MCF 10A (cell line): Measurements from ENCODE around the gene FAM162A. TPM values are rescaled to one million over a fixed set of nuclear protein-coding genes. Genes with fewer than 3 reads are reported as not detected.

ENCODE experiments used
- BruUV-seq: library from RNA; stranded (reverse); fragments of 400-500 nt; replicated peaks from 2 replicates; lab custom pipeline; 2021; lab: Mats Ljungman, UMichigan
- CTCF ChIA-PET: fragments of 300-600 bp; sonication (Branson Sonifier 250); formaldehyde crosslinking; extraction: SDS; loops from one replicate; lab custom pipeline; 2021; ENCODE audit warnings: antibody characterized with exemption, inconsistent platforms; lab: Yijun Ruan, JAX
- POLR2A ChIA-PET: fragments of 300-600, 350-650 bp; sonication (Branson Sonifier 250); formaldehyde crosslinking; extraction: SDS; loops from one replicate; lab custom pipeline; 2020; ENCODE audit warnings: antibody characterized with exemption, inconsistent platforms; lab: Yijun Ruan, JAX
- DNase-seq: peaks from one replicate; pipeline ENCODE4 v3.0.0-alpha.2; 2018; ENCODE audit not compliant: unreplicated experiment
- H3K27ac Mint-ChIP-seq: one replicate; pipeline ENCODE4 v1.8.0; 2022; ENCODE audit warnings: mild to moderate bottlenecking, low read depth, mixed read lengths; ENCODE audit not compliant: unreplicated experiment
- H3K27me3 Mint-ChIP-seq: one replicate; pipeline ENCODE4 v1.8.0; 2022; ENCODE audit warnings: mixed read lengths; ENCODE audit not compliant: insufficient read depth, unreplicated experiment
- H3K36me3 Mint-ChIP-seq: one replicate; pipeline ENCODE4 v1.8.0; 2022; ENCODE audit warnings: mild to moderate bottlenecking, moderate library complexity, mixed read lengths; ENCODE audit not compliant: insufficient read depth, unreplicated experiment
- H3K4me1 Mint-ChIP-seq: one replicate; pipeline ENCODE4 v1.8.0; 2022; ENCODE audit warnings: mixed read lengths; ENCODE audit not compliant: insufficient read depth, unreplicated experiment
- H3K4me3 Mint-ChIP-seq: one replicate; pipeline ENCODE4 v1.8.0; 2022; ENCODE audit warnings: mild to moderate bottlenecking, moderate library complexity, mixed read lengths; ENCODE audit not compliant: unreplicated experiment
- H3K9me3 Mint-ChIP-seq: one replicate; pipeline ENCODE4 v1.8.0; 2022; ENCODE audit warnings: mixed read lengths; ENCODE audit not compliant: unreplicated experiment
- intact Hi-C: fragments of 100-400 bp; cut with micrococcal nuclease; formaldehyde crosslinking; loops from 2 replicates; pipeline ENCODE4 v1.14.1; 2022
- total RNA-seq: library from RNA; stranded (reverse); gene quantifications from 2 replicates; pipeline ENCODE4 v1.2.3, GENCODE V29; 2022
- TF ChIP-seq, protein P1 (sequence below): fragments of 200-600 bp; IDR thresholded peaks from one replicate; pipeline ENCODE4 v1.8.0; 2022; ENCODE audit warnings: antibody characterized with exemption, mild to moderate bottlenecking; ENCODE audit not compliant: unreplicated experiment

The FAM162A gene
- total RNA-seq, 1 experiment from 2014 or later, result 59.1 TPM

DNA sequence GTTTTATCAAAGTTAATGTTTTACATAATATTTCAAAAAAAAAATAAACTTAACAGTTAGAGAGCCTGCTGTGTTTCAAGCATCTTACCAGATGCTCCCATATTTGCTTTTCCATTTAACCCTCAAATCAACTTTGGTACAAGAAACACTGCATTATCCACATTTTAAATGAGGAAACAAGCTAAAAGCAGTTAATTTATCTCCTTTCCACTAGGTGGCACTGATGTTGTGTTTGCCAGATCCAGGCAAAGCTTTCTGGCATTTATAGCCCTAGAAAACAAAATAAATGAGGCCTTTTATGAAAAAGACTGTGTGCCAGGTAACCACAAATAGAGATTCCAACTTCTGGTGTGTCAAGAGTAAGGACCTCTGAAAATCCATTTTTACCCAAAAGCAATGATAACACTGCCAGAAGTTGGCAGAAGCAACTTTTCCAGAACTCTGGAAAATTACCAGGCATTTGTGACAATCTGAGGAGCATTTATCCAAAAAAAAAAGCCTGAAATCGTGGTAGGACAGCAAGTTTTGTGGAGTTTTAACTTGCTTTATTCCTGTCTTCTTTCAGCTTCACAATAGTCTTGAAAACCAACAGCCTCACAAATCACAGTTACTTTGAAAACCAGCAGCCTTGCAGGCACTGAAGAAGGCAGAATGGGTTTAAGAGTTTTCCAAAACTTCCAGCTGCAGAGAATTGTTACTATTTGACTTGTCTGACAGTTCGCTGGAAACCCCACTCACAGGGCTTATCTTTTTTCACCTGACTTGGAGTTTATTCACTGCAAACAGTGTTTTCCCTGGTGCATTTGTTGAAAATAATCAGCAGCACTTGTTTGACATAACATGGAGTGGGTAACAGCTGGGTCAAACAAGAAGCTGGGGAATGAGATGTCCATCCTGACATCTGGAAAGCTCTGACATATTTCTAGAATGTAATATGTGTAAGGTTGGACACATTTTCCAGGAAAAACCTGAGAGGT lies 9.2 kb downstream of the FAM162A start:
- TF ChIP-seq, protein P1, sequence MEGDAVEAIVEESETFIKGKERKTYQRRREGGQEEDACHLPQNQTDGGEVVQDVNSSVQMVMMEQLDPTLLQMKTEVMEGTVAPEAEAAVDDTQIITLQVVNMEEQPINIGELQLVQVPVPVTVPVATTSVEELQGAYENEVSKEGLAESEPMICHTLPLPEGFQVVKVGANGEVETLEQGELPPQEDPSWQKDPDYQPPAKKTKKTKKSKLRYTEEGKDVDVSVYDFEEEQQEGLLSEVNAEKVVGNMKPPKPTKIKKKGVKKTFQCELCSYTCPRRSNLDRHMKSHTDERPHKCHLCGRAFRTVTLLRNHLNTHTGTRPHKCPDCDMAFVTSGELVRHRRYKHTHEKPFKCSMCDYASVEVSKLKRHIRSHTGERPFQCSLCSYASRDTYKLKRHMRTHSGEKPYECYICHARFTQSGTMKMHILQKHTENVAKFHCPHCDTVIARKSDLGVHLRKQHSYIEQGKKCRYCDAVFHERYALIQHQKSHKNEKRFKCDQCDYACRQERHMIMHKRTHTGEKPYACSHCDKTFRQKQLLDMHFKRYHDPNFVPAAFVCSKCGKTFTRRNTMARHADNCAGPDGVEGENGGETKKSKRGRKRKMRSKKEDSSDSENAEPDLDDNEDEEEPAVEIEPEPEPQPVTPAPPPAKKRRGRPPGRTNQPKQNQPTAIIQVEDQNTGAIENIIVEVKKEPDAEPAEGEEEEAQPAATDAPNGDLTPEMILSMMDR, result peak; percentile 67
- POLR2A ChIA-PET, result interaction anchor here (0.6 to 6.4 kb wide), 11 partner anchors 9 to 287 kb away, joined by 3 to 68 read pairs (median 4); partner anchors contain the start of genes CSTA, FAM162A, MIX23 and PARP14
- Mint-ChIP-seq H3K36me3 (no peaks in the 10 kb centered on the region), H3K27ac (peak overlapping the region; percentile 89), H3K4me3 (no peak overlapping the region), H3K4me1 (peaks cover 25% of the 10 kb centered on the region), H3K9me3 (no peaks in the 10 kb centered on the region), H3K27me3 (no peaks in the 10 kb centered on the region)
- peak; percentile 56 for DNase-seq
- BruUV-seq, result no TSS peak
- intact Hi-C loops, result loop anchor here (1.0 to 5.0 kb wide), 2 partner anchors 169 to 286 kb away; partner anchors contain the start of genes DTX3L and PARP9
- CTCF ChIA-PET, result interaction anchor here (0.6 to 2.4 kb wide), 26 partner anchors 9 to 909 kb away, joined by 3 to 23 read pairs (median 4); partner anchors contain the start of genes FAM162A, MIX23 and WDR5B

DNA sequence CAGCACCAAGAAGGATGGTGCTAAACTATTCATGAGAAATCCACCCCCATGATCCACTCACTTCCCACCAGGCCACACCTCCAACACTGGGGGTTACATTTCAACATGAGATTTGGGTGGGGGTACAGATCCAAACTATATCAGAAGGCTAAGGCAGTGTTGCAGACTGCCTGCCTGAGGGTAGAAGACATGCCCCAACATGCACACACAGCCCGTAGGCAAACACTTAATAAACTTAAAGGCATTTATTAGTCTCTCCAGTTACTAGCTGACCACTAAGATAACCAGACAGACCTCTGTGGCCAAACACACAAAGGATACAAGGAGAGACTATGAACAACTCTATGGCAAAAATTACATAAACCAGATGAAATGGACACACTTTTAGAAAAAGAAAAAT lies 10.2 kb downstream of the FAM162A start:
- POLR2A ChIA-PET, result interaction anchor here (1.4 to 6.4 kb wide), 5 partner anchors 11 to 286 kb away, joined by 4 to 68 read pairs (median 9); partner anchors contain the start of genes FAM162A, MIX23, PARP14 and WDR5B
- Mint-ChIP-seq H3K27ac (peak overlapping the region; percentile 89), H3K4me1 (peaks cover 21% of the 10 kb centered on the region), H3K9me3 (no peaks in the 10 kb centered on the region), H3K27me3 (no peaks in the 10 kb centered on the region), H3K36me3 (no peaks in the 10 kb centered on the region), H3K4me3 (no peak overlapping the region)
- intact Hi-C loops, result loop anchor here (1.0 to 5.0 kb wide), 2 partner anchors 168 to 634 kb away; partner anchors contain the start of genes DTX3L and PARP9
- TF ChIP-seq, protein P1, result no peak
- DNase-seq, result no peak
- no TSS peak for BruUV-seq
- CTCF ChIA-PET, result interaction anchor here (0.6 to 2.4 kb wide), 14 partner anchors 8 to 330 kb away, joined by 3 to 23 read pairs (median 6); partner anchors contain the start of genes FAM162A, MIX23 and WDR5B

DNA sequence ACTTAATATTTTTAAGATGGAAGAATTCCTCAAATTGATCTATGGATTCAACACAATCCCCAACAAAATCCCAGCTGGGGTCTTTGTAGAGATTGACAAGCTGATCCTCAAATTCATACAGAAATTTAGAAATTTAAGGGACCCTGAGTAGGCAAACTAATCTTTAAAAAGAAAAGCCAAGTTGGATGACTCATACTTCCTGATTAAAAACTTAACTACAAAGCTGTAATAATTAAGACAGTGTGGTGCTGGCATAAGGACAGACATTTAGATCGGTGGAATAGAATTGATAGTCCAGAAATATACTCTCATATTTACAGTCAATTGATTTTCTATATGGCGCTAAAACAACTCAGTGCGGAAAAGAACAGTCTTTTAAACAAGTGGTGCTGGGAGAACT lies 11.6 kb downstream of the FAM162A start:
- BruUV-seq, result no TSS peak
- intact Hi-C loops, result no loop called here

More for the DNA sequence above, 11.6 kb downstream of the FAM162A start:
- Mint-ChIP-seq H3K27ac (no peak overlapping the region), H3K36me3 (no peaks in the 10 kb centered on the region), H3K27me3 (no peaks in the 10 kb centered on the region), H3K9me3 (no peaks in the 10 kb centered on the region), H3K4me3 (no peak overlapping the region), H3K4me1 (peaks cover 21% of the 10 kb centered on the region)
- TF ChIP-seq, protein P1, result no peak
- ChIA-PET POLR2A (interaction anchor here (1.0 to 1.8 kb wide), 4 partner anchors 10 to 20 kb away, joined by 3 to 10 read pairs (median 5); partner anchors contain the start of genes FAM162A, MIX23 and WDR5B), CTCF (interaction anchor here (0.7 to 1.2 kb wide), 3 partner anchors 12 to 89 kb away, joined by 3 to 4 read pairs (median 4); partner anchors contain the start of gene WDR5B)
- DNase-seq, result no peak
